ENCODE data around the gene IL1RL2.
A peak's percentile ranks its signal among the peaks of the same experiment; 100 is the strongest.

- no peak for TF ChIP-seq CTCF (IDR thresholded peaks at IDR 0.05)
- peak; percentile 14 for TF ChIP-seq POLR2A (IDR thresholded peaks at IDR 0.05)
- no peak for TF ChIP-seq POLR2AphosphoS5 (IDR thresholded peaks at IDR 0.05)
Observed at GRCh38 chr2:102141011-102141943, 45.5 kb upstream of the IL1RL2 start.
